B cell (primary cell): ENCODE measurements around the gene RNFT2.

ENCODE experiments used
- CTCF ChIP-seq: fragments of 200-600 bp; IDR thresholded peaks from one replicate; pipeline ENCODE4 v1.8.0; 2022; ENCODE audit warnings: antibody characterized with exemption, mild to moderate bottlenecking
- EZH2 ChIP-seq: IDR thresholded peaks from 2 replicates; pipeline ENCODE4 v1.6.1; 2012; ENCODE audit warnings: borderline replicate concordance, low read depth, mild to moderate bottlenecking, moderate library complexity, low read length; ENCODE audit not compliant: insufficient read depth, poor library complexity, severe bottlenecking

GRCh38 chr12:116832353-116832752 lies 94.2 kb downstream of the RNFT2 start:
- TF ChIP-seq CTCF (no peak), EZH2 (no peak)
